GM12878 (cell line): Measurements from ENCODE around the gene ZNF423. TPM values are rescaled to one million over a fixed set of nuclear protein-coding genes. Genes with fewer than 3 reads are reported as not detected.

ENCODE experiments used
- ATAC-seq: fragments of 200-7000 bp; cut with Tn5 transposase; 3 replicates; pipeline ENCODE4 v1.9.1; 2020; ENCODE audit warnings: mild to moderate bottlenecking, moderate library complexity
- BruUV-seq: library from RNA; stranded (reverse); fragments of 400-500 nt; replicated peaks from 2 replicates; lab custom pipeline; 2021; lab: Mats Ljungman, UMichigan
- CTCF ChIA-PET: fragments of 300-600 bp; sonication (Branson Sonifier 250); formaldehyde crosslinking; extraction: SDS; loops from one replicate; lab custom pipeline; 2021; ENCODE audit warnings: inconsistent platforms; lab: Yijun Ruan, JAX
- POLR2A ChIA-PET: fragments of 350-600 bp; formaldehyde crosslinking; extraction: SDS; loops from one replicate; lab custom pipeline; 2021; ENCODE audit warnings: inconsistent platforms; lab: Charles Lee
- RAD21 ChIA-PET: fragments of 300-600 bp; sonication (Branson Sonifier 250); formaldehyde crosslinking; loops from one replicate; lab custom pipeline; 2023; ENCODE audit warnings: antibody characterized with exemption; ENCODE audit not compliant: unreplicated experiment; lab: Charles Lee
- SMC1A ChIA-PET: fragments of 300-600 bp; sonication (Branson Sonifier 250); formaldehyde crosslinking; loops from one replicate; lab custom pipeline; 2023; ENCODE audit not compliant: unreplicated experiment, uncharacterized antibody; lab: Charles Lee
- DNase-seq: peaks from one replicate; pipeline ENCODE4 v3.0.0-alpha.2; 2011; ENCODE audit warnings: low read depth, low spot score
- FAIRE-seq: peaks from 3 replicates; lab custom pipeline; 2011; peaks lifted over from hg19 to GRCh38; lab: Jason Lieb, UNC
- H2AFZ ChIP-seq: 2 replicates; pipeline ENCODE4 v1.6.0; 2011; ENCODE audit warnings: low read depth, low read length, control low read depth; ENCODE audit not compliant: control insufficient read depth
- H3K27ac ChIP-seq: 2 replicates; pipeline ENCODE4 v1.5.1; 2011; ENCODE audit warnings: control low read depth; ENCODE audit not compliant: control insufficient read depth, insufficient read depth
- H3K27me3 ChIP-seq, 2 experiments: replicated peaks in 1 of 2; 2 replicates each; pipeline versions ENCODE4 v1.6.0 to v1.6.1; 2011; ENCODE audit warnings: low read length in 1 of 2; ENCODE audit not compliant: control insufficient read depth in 2 of 2, insufficient read depth in 2 of 2
- H3K36me3 ChIP-seq, 2 experiments: 2 replicates each; pipeline ENCODE4 v1.5.1; 2011; ENCODE audit warnings: low read length in 1 of 2; ENCODE audit not compliant: control insufficient read depth in 2 of 2, insufficient read depth in 2 of 2
- H3K4me1 ChIP-seq: 2 replicates; pipeline ENCODE4 v1.6.1; 2011; ENCODE audit warnings: mild to moderate bottlenecking, low read length, moderate library complexity, mixed read lengths; ENCODE audit not compliant: control insufficient read depth, insufficient read depth
- H3K4me2 ChIP-seq: 2 replicates; pipeline ENCODE4 v1.6.0; 2011; ENCODE audit warnings: control low read depth; ENCODE audit not compliant: control insufficient read depth, insufficient read depth
- H3K4me3 ChIP-seq: fragments of 200-600 bp; sonication (generic); 2 replicates; pipeline ENCODE4 v1.5.1; 2016
- H3K79me2 ChIP-seq: 2 replicates; pipeline ENCODE4 v1.6.0; 2011; ENCODE audit warnings: low read length; ENCODE audit not compliant: control insufficient read depth, insufficient read depth
- H3K9ac ChIP-seq: 2 replicates; pipeline ENCODE4 v1.8.0; 2011; ENCODE audit warnings: low read length, control low read depth, mixed read lengths; ENCODE audit not compliant: control insufficient read depth, insufficient read depth
- H3K9me3 ChIP-seq: replicated peaks from 3 replicates; pipeline ENCODE4 v1.5.1; 2011; ENCODE audit warnings: mild to moderate bottlenecking, low read length; ENCODE audit not compliant: control insufficient read depth, insufficient read depth
- H4K20me1 ChIP-seq: 2 replicates; pipeline ENCODE4 v1.6.0; 2011; ENCODE audit not compliant: control insufficient read depth, insufficient read depth
- ESRRA ChIP-seq: IDR thresholded peaks from 2 replicates; pipeline ENCODE4 v1.6.1; 2012; ENCODE audit warnings: mild to moderate bottlenecking, low read length, improper control_type of control experiment
- FOS ChIP-seq: IDR thresholded peaks from 3 replicates; pipeline ENCODE4 v1.6.1; 2011; ENCODE audit warnings: borderline replicate concordance; ENCODE audit not compliant: insufficient read length; ENCODE audit errors: extremely low read depth
- LARP7 ChIP-seq: fragments of 450-650 bp; IDR thresholded peaks from 2 replicates; pipeline ENCODE4 v1.6.1; 2017; ENCODE audit warnings: mild to moderate bottlenecking
- NFYB ChIP-seq: IDR thresholded peaks from 2 replicates; pipeline ENCODE4 v1.6.1; 2011; ENCODE audit warnings: low read depth, mild to moderate bottlenecking, low read length, improper control_type of control experiment, moderate library complexity; ENCODE audit not compliant: insufficient read depth
- NRF1 ChIP-seq: conservative IDR thresholded peaks from 2 replicates; pipeline ENCODE4 v1.6.1; 2011; ENCODE audit warnings: mild to moderate bottlenecking, low read depth, low read length, improper control_type of control experiment
- SMC3 ChIP-seq: IDR thresholded peaks from 2 replicates; pipeline ENCODE4 v1.6.1; 2011; ENCODE audit warnings: low read length, improper control_type of control experiment, borderline replicate concordance
- TCF12 ChIP-seq: IDR thresholded peaks from 2 replicates; pipeline ENCODE4 v1.6.1; 2011; ENCODE audit warnings: low read depth, mild to moderate bottlenecking, low read length
- YBX1 ChIP-seq: fragments of 450-650 bp; IDR thresholded peaks from 2 replicates; pipeline ENCODE4 v1.6.1; 2016; ENCODE audit warnings: antibody characterized with exemption
- ZNF24 ChIP-seq: fragments of 450-650 bp; IDR thresholded peaks from 2 replicates; pipeline ENCODE4 v1.6.1; 2017; ENCODE audit warnings: antibody characterized with exemption, mild to moderate bottlenecking
- ZNF274 ChIP-seq: IDR thresholded peaks from one replicate; pipeline ENCODE4 v1.8.0; 2011; ENCODE audit not compliant: insufficient read length, insufficient read depth
- WGBS: methylation state at CpG from one replicate; pipeline ENCODE4 v1.1.6; 2016; ENCODE audit warnings: low lambda C conversion rate; ENCODE audit not compliant: insufficient replicate concordance, insufficient coverage; ENCODE audit errors: missing lambda C conversion rate; 5-methylcytosine and 5-hydroxymethylcytosine counted together
- in situ Hi-C: fragments of 300-500 bp; cut with MboI; formaldehyde crosslinking; loops from 9 replicates; pipeline ENCODE4 v1.14.3; 2018; ENCODE audit warnings: mixed read lengths
- intact Hi-C: fragments of 100-400 bp; cut with micrococcal nuclease; formaldehyde crosslinking; loops from one replicate; pipeline ENCODE4 v1.14.2; 2022; ENCODE audit not compliant: unreplicated experiment
- polyA plus RNA-seq, 11 experiments: library from polyadenylated mRNA; depleted of rRNA in 4 of 11; unstranded in 6 of 11; stranded (reverse) in 5 of 11; fragments of >200 nt; fragmentation: Nextera tagmentation in 4 of 11; fragmentation: Illumina TruSeq in 1 of 11; extraction: Ambion mirVana in 4 of 11; extraction: Trizol in 1 of 11; gene quantifications; 1 replicate in 1 of 11; 2 replicates in 10 of 11; pipeline versions ENCODE4 v1.2.1 to v1.2.3, GENCODE V29; 2011 to 2016; ENCODE audit warnings: inconsistent platforms in 2 of 11, missing spikeins in 2 of 11, low read depth in 1 of 11
- total RNA-seq, 4 experiments: library from RNA; depleted of rRNA in 3 of 4; stranded (reverse); fragments of >200 nt in 3 of 4; fragmentation: Illumina TruSeq in 1 of 4; extraction: Trizol in 1 of 4; gene quantifications; 2 replicates each; pipeline versions ENCODE4 v1.2.1 to v1.2.3, GENCODE V29; 2013 to 2021
- TF ChIP-seq, protein P1 (sequence below): fragments of 450-650 bp; IDR thresholded peaks from 2 replicates; pipeline ENCODE4 v1.6.1; 2018; ENCODE audit warnings: mild to moderate bottlenecking, low read depth, moderate library complexity; ENCODE audit not compliant: partially characterized antibody
- TF ChIP-seq, protein P2 (sequence below): IDR thresholded peaks from 2 replicates; pipeline ENCODE4 v1.6.1; 2011; ENCODE audit warnings: borderline replicate concordance, low read depth, mild to moderate bottlenecking, moderate library complexity, mixed read lengths, low read length; ENCODE audit not compliant: insufficient read depth; ENCODE audit errors: extremely low read length

Gene ZNF423
- total and polyA plus RNA-seq, 10 of the 15 experiments (the other 5 are each of a cell fraction or from before 2014, with no cell fraction given) = 0.03 to 0.64 (median 0.10) TPM

DNA sequence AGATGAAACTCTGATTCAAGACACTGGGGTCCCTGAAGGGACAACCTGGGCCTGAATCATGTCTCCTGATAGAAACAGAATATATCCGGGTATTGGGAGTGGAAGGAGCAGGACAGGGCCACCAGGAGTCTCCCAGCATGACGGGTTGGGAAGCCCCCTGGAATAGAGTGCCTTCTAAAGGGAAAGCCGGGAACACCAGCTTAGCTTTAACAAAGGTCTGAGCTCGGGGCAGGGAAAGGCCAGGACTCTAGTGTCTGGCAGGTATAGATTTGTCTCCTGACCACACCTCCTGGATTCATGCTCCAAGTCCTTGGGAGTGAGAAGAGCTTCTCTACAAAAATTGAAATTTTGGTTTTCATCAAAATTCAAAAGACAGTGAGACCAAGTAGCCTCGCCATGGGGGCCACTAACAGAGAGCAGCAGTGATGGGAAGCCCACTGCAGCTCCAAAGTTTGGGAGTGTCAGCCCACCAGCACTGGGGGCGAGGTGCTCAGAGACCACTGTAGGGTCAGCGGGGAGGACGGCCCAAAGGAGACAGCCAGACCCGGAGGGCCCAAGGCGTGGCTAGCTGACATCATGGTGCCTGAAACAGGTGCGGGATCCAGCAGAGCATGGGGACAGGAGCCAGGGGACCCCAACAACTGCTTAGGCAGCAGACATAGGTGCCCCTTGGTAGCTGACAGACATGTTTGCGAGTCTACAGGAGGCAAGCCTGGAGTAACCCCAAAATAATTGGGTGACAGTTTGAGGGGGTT lies 401.3 kb downstream of the ZNF423 start (continued):
- TF ChIP-seq, protein P1, sequence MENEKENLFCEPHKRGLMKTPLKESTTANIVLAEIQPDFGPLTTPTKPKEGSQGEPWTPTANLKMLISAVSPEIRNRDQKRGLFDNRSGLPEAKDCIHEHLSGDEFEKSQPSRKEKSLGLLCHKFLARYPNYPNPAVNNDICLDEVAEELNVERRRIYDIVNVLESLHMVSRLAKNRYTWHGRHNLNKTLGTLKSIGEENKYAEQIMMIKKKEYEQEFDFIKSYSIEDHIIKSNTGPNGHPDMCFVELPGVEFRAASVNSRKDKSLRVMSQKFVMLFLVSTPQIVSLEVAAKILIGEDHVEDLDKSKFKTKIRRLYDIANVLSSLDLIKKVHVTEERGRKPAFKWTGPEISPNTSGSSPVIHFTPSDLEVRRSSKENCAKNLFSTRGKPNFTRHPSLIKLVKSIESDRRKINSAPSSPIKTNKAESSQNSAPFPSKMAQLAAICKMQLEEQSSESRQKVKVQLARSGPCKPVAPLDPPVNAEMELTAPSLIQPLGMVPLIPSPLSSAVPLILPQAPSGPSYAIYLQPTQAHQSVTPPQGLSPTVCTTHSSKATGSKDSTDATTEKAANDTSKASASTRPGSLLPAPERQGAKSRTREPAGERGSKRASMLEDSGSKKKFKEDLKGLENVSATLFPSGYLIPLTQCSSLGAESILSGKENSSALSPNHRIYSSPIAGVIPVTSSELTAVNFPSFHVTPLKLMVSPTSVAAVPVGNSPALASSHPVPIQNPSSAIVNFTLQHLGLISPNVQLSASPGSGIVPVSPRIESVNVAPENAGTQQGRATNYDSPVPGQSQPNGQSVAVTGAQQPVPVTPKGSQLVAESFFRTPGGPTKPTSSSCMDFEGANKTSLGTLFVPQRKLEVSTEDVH = no peak
- TF ChIP-seq ESRRA = no peak
- no peak for TF ChIP-seq NRF1
- no peak for TF ChIP-seq TCF12
- TF ChIP-seq SMC3 = no peak

DNA sequence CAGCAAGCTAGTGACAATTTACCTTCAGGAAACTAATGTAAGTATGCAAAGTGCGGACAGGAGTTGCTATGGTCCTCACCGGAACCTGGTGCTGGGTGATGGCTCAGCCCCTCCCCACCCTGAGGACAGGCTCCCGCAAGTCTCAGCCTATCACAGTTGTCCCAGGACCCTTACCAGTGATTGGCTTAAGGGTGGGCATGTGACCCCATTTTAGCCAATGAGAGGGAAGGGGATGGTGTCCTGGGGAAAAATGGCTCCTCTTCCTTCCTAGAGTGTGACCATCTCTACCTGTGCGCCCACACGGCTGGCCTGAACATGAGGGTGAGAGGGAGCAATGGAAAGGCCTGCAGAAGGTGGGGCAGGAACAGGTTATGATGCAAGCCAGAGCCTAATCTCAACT lies 401.9 kb downstream of the ZNF423 start:
- Histone ChIP-seq H2AFZ (no peak overlapping the region), H3K36me3 (no peaks in the 10 kb centered on the region), H3K9ac (no peak overlapping the region), H3K4me3 (no peak overlapping the region), H3K27ac (no peak overlapping the region), H3K4me2 (no peak overlapping the region), H3K4me1 (no peaks in the 10 kb centered on the region), H4K20me1 (no peaks in the 10 kb centered on the region), H3K9me3 (no peaks in the 10 kb centered on the region), H3K79me2 (no peaks in the 10 kb centered on the region)
- no peak for DNase-seq
- in situ Hi-C loops = no loop called here
- ChIA-PET SMC1A (no interaction called here), POLR2A (no interaction called here), CTCF (no interaction called here), RAD21 (no interaction called here)
- intact Hi-C loops = no loop called here
- whole genome bisulfite sequencing = 77% methylated on average over 5 of the region's 5 CpGs
- BruUV-seq = no TSS peak
- ATAC-seq = no peak
- FAIRE-seq = no peak
- TF ChIP-seq LARP7 (no peak), ZNF274 (no peak), ZNF24 (no peak), YBX1 (no peak), NFYB (peak; percentile 74; the same call in 1 of the 2 replicates), FOS (no peak)
- TF ChIP-seq, protein P2, sequence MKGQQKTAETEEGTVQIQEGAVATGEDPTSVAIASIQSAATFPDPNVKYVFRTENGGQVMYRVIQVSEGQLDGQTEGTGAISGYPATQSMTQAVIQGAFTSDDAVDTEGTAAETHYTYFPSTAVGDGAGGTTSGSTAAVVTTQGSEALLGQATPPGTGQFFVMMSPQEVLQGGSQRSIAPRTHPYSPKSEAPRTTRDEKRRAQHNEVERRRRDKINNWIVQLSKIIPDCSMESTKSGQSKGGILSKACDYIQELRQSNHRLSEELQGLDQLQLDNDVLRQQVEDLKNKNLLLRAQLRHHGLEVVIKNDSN = peak; percentile 50
- TF ChIP-seq, all 136 proteins: peak for 2
- no peaks in the 10 kb centered on the region for H3K27me3 ChIP-seq
